A549 (cell line): Measurements from ENCODE around the gene PDSS2.

ENCODE experiments used
- BHLHE40 ChIP-seq: IDR thresholded peaks from 2 replicates; pipeline ENCODE4 v1.6.1; 2012; ENCODE audit warnings: low read depth, low read length, inconsistent platforms
- ESRRA ChIP-seq: fragments of 150-350 bp; IDR thresholded peaks from 2 replicates; pipeline ENCODE4 v1.6.1; 2014; ENCODE audit warnings: mild to moderate bottlenecking, low read length, borderline replicate concordance
- HOXA7 ChIP-seq: fragments of 250-450 bp; sonication (Bioruptor Pico); IDR thresholded peaks from 2 replicates; pipeline ENCODE4 v1.5.0; 2020; ENCODE audit warnings: mild to moderate bottlenecking, moderate library complexity
- ZC3H11A ChIP-seq: fragments of 450-650 bp; IDR thresholded peaks from 2 replicates; pipeline ENCODE4 v1.6.1; 2014; ENCODE audit warnings: antibody characterized with exemption, mild to moderate bottlenecking
- TF ChIP-seq, protein P1 (sequence below): fragments of >200 bp; sonication (Bioruptor Twin); formaldehyde crosslinking; IDR thresholded peaks from 3 replicates; pipeline ENCODE4 v1.5.1; 2016
- TF ChIP-seq, protein P2 (sequence below): IDR thresholded peaks from 2 replicates; pipeline ENCODE4 v1.6.1; 2012
- TF ChIP-seq, protein P3 (sequence below): fragments of >200 bp; sonication (Bioruptor Twin); formaldehyde crosslinking; IDR thresholded peaks from 3 replicates; pipeline ENCODE4 v1.6.1; 2016

GRCh38 chr6:107437691-107438090 lies 21.7 kb downstream of the PDSS2 start:
- TF ChIP-seq BHLHE40: no peak
- no peak for TF ChIP-seq ESRRA
- TF ChIP-seq, protein P1, sequence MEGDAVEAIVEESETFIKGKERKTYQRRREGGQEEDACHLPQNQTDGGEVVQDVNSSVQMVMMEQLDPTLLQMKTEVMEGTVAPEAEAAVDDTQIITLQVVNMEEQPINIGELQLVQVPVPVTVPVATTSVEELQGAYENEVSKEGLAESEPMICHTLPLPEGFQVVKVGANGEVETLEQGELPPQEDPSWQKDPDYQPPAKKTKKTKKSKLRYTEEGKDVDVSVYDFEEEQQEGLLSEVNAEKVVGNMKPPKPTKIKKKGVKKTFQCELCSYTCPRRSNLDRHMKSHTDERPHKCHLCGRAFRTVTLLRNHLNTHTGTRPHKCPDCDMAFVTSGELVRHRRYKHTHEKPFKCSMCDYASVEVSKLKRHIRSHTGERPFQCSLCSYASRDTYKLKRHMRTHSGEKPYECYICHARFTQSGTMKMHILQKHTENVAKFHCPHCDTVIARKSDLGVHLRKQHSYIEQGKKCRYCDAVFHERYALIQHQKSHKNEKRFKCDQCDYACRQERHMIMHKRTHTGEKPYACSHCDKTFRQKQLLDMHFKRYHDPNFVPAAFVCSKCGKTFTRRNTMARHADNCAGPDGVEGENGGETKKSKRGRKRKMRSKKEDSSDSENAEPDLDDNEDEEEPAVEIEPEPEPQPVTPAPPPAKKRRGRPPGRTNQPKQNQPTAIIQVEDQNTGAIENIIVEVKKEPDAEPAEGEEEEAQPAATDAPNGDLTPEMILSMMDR: no peak
- TF ChIP-seq ZC3H11A: no peak
- TF ChIP-seq, protein P2, sequence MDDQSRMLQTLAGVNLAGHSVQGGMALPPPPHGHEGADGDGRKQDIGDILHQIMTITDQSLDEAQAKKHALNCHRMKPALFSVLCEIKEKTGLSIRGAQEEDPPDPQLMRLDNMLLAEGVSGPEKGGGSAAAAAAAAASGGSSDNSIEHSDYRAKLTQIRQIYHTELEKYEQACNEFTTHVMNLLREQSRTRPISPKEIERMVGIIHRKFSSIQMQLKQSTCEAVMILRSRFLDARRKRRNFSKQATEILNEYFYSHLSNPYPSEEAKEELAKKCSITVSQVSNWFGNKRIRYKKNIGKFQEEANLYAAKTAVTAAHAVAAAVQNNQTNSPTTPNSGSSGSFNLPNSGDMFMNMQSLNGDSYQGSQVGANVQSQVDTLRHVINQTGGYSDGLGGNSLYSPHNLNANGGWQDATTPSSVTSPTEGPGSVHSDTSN: no peak
- TF ChIP-seq HOXA7 (CRISPR knock-in tag): no peak
- TF ChIP-seq, protein P3, sequence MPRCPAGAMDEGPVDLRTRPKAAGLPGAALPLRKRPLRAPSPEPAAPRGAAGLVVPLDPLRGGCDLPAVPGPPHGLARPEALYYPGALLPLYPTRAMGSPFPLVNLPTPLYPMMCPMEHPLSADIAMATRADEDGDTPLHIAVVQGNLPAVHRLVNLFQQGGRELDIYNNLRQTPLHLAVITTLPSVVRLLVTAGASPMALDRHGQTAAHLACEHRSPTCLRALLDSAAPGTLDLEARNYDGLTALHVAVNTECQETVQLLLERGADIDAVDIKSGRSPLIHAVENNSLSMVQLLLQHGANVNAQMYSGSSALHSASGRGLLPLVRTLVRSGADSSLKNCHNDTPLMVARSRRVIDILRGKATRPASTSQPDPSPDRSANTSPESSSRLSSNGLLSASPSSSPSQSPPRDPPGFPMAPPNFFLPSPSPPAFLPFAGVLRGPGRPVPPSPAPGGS: no peak
